Astrocyte of the hippocampus (primary cell): ENCODE measurements around the gene METTL14.

ENCODE experiments used
- DNase-seq: peaks from one replicate; pipeline ENCODE4 v3.0.0; 2011; ENCODE audit warnings: low read depth, low spot score

Gene METTL14

GRCh38 chr4:118734491-118735205 lies 49.5 kb downstream of the METTL14 start:
- no peak for DNase-seq

- no peak for DNase-seq
These were observed 51.7 kb downstream of the METTL14 start for GRCh38 chr4:118736900-118737299.

GRCh38 chr4:118738090-118738489 lies 52.9 kb downstream of the METTL14 start:
- DNase-seq: no peak

- DNase-seq: no peak
These were observed 54.0 kb downstream of the METTL14 start for GRCh38 chr4:118739022-118739713.

GRCh38 chr4:118740869-118741268 lies 55.7 kb downstream of the METTL14 start:
- DNase-seq: no peak

- DNase-seq: no peak
These were observed 56.2 kb downstream of the METTL14 start for GRCh38 chr4:118741301-118741855.

- DNase-seq: no peak
These were observed 56.9 kb downstream of the METTL14 start for GRCh38 chr4:118742050-118742449.

GRCh38 chr4:118743867-118744266 lies 58.7 kb downstream of the METTL14 start:
- DNase-seq: no peak

- no peak for DNase-seq
These were observed 60.2 kb downstream of the METTL14 start for GRCh38 chr4:118745357-118745756.

GRCh38 chr4:118746251-118746919 lies 61.2 kb downstream of the METTL14 start:
- DNase-seq: no peak

GRCh38 chr4:118749347-118749988 lies 64.3 kb downstream of the METTL14 start:
- no peak for DNase-seq

- peak; percentile 62 for DNase-seq
These were observed 66.6 kb downstream of the METTL14 start for GRCh38 chr4:118751629-118752323.

- no peak for DNase-seq
These were observed 67.4 kb downstream of the METTL14 start for GRCh38 chr4:118752551-118752950.

- no peak for DNase-seq
These were observed 67.9 kb downstream of the METTL14 start for GRCh38 chr4:118753096-118753495.

- DNase-seq: no peak
These were observed 68.5 kb downstream of the METTL14 start for GRCh38 chr4:118753685-118754084.

GRCh38 chr4:118754890-118755289 lies 69.7 kb downstream of the METTL14 start:
- no peak for DNase-seq

GRCh38 chr4:118755438-118756226 lies 70.4 kb downstream of the METTL14 start:
- DNase-seq: no peak

GRCh38 chr4:118756429-118756828 lies 71.2 kb downstream of the METTL14 start:
- no peak for DNase-seq

GRCh38 chr4:118756958-118757357 lies 71.8 kb downstream of the METTL14 start:
- DNase-seq: no peak

- no peak for DNase-seq
These were observed 72.6 kb downstream of the METTL14 start for GRCh38 chr4:118757761-118758251.
